ENCODE results near the gene EFNB2.

GRCh38 chr13:106575896-106576295 lies 40.4 kb upstream of the EFNB2 start:
- TF ChIP-seq POLR2A (IDR thresholded peaks at IDR 0.05; ENCODE audit: low read depth, low read length): no peak
- TF ChIP-seq CTCF (IDR thresholded peaks at IDR 0.05; ENCODE audit: extremely low read depth in 1 of 2, insufficient read depth in 1 of 2, low read depth in 1 of 2, low read length in 2 of 2): no peak
- TF ChIP-seq FOS (IDR thresholded peaks at IDR 0.05; ENCODE audit: borderline replicate concordance, insufficient read depth, low read length): no peak
- no peak for TF ChIP-seq MAX (IDR thresholded peaks at IDR 0.05; ENCODE audit: insufficient read depth, insufficient read length)
- no peak for TF ChIP-seq EZH2 (IDR thresholded peaks at IDR 0.05; ENCODE audit: borderline replicate concordance, low read depth, low read length, severe bottlenecking)
- TF ChIP-seq MYC (IDR thresholded peaks at IDR 0.05; ENCODE audit: low read depth, low read length): no peak
- no peak for TF ChIP-seq POLR2AphosphoS5 (IDR thresholded peaks at IDR 0.05; ENCODE audit: insufficient read depth, low read depth, low read length)
- TF ChIP-seq JUN (IDR thresholded peaks at IDR 0.05; ENCODE audit: borderline replicate concordance, insufficient read depth, insufficient read length, low read depth): no peak
- no peak for TF ChIP-seq GATA2 (IDR thresholded peaks at IDR 0.05; ENCODE audit: insufficient read depth, insufficient read length, low read depth, low read length)
